Activated T-helper 17 cell treated with anti-CD3 and anti-CD28 coated beads, Interleukin-2, amount 50 U/mL, for 72 hours (primary cell): ENCODE data around the gene SPC25. TPM values are rescaled to one million over a fixed set of nuclear protein-coding genes. Genes with fewer than 3 reads are reported as not detected.
"Not testable (repeated sequence)": the region's sequence is repeated elsewhere in the genome, so short reads cannot be mapped to it uniquely, and the experiment has no call there.

Experiments
- ATAC-seq: fragments of 150-1000 bp; cut with Tn5 transposase; replicated peaks from 2 replicates; pipeline ENCODE4 v1.10.0; 2021; ENCODE audit warnings: mild to moderate bottlenecking, moderate library complexity
- H3K27ac Mint-ChIP-seq: one replicate; pipeline ENCODE4 v1.8.0; 2022; ENCODE audit warnings: mixed read lengths
- H3K27me3 Mint-ChIP-seq: one replicate; pipeline ENCODE4 v1.8.0; 2022; ENCODE audit warnings: mixed read lengths
- H3K36me3 Mint-ChIP-seq: one replicate; pipeline ENCODE4 v1.8.0; 2022; ENCODE audit warnings: low read depth, mild to moderate bottlenecking, mixed read lengths
- H3K4me1 Mint-ChIP-seq: one replicate; pipeline ENCODE4 v1.8.0; 2022; ENCODE audit warnings: mixed read lengths
- H3K4me3 Mint-ChIP-seq: one replicate; pipeline ENCODE4 v1.8.0; 2022; ENCODE audit warnings: mild to moderate bottlenecking, mixed read lengths
- H3K9me3 Mint-ChIP-seq: one replicate; pipeline ENCODE4 v1.8.0; 2022; ENCODE audit warnings: mixed read lengths
- total RNA-seq, 2 donors: library from RNA; stranded (reverse); gene quantifications; one replicate each; pipeline ENCODE4 v1.2.3, GENCODE V29; 2022

The SPC25 gene
- total RNA-seq: 10 to 100 TPM; 29.0 to 32.8 TPM

DNA sequence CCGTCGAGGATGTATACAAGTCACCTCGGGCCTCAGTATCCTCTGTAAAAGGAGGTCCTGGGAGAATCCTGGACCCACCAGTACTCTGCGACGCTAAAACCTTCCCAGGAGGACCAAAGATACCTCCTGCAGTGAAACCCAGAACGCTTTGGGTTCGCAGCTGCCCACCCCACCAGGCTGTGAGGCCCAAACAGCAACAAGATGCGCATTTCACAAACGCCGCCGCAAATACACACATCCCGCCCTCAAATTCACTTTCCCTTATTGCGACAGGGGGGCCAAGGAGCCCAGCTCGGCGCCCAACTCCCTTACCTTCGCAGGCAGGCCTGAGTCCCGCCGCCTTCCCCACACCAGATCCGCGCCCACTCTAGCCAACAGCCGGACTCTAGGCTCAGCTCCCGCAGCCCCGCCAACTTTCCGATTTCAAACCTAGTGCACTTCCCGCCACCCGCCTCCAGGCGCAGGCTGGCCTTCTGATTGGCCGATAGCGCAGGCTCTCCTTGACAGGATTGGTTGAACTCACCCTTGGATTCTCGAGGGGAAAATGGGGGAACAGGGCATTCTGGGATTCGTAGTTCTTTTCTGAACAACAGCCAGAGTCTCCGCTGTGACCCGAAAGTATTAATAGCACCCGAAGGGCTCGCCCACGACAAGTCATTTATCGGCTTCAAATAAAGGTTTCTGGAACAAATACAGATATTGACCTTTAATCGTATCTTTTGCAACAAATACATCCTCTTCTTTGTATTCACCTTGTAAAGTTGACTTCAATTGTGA, at the start of gene SPC25:
SPC25 (minus strand) TSS at position 425 of the 777 bp plus-strand sequence. CDS start 911 bp downstream, outside the sequence.
- peak within 1 kb of the TSS; percentile 64 for H3K27ac Mint-ChIP-seq
- peaks cover 8% of the 10 kb centered on the region for H3K27me3 Mint-ChIP-seq
- no peaks in the 10 kb centered on the region for H3K9me3 Mint-ChIP-seq
- peaks cover 4% of the 10 kb centered on the region for H3K36me3 Mint-ChIP-seq
- H3K4me3 Mint-ChIP-seq: peak within 1 kb of the TSS; percentile 82
- ATAC-seq: peak; percentile 99
- peaks cover under 1% of the 10 kb centered on the region for H3K4me1 Mint-ChIP-seq

DNA sequence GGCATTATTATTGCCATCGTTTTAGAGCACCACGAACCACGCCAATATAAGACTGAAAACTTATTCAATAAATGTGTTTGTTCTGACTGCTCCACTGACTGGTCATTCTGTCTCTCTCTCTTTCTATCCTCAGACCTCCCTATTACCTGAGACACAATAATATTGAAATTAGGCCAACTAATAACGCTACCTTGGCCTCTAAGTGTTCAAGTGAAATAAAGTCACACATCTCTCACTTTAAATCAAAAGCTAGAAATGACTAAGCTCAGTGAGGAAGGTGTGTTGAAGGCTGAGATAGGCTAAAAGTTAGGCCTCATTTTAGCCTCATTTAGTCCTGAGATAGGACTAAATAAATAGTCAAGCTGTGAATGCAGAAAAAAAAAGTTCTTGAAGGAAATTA, 49.7 kb upstream of the SPC25 start:
- no peaks in the 10 kb centered on the region for H3K9me3 Mint-ChIP-seq
- H3K4me1 Mint-ChIP-seq: no peaks in the 10 kb centered on the region
- peak; percentile 69 for ATAC-seq
- no peaks in the 10 kb centered on the region for H3K36me3 Mint-ChIP-seq
- no peak overlapping the region for H3K27ac Mint-ChIP-seq
- peaks cover 3% of the 10 kb centered on the region for H3K27me3 Mint-ChIP-seq
- H3K4me3 Mint-ChIP-seq: no peak overlapping the region

DNA sequence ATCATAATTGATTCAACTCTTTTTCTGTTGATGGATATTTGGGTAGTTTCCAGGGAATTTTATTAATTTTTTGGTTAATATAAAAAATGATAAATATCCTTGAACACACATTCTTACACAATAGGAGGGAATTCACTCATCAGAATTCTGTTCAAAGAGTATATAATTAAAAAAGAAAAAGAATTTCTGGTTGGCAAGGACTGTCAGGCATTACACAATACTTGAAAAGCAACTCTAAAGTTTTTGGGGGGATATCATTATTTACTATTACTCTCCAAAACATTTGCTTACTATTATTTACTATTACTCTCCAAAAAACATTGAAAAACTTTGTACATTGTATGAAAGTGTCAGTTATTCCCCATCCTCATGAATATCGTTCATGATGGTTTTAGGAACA, 48.8 kb upstream of the SPC25 start:
- ATAC-seq: no peak
- no peaks in the 10 kb centered on the region for H3K4me1 Mint-ChIP-seq
- no peaks in the 10 kb centered on the region for H3K36me3 Mint-ChIP-seq
- no peak overlapping the region for H3K27ac Mint-ChIP-seq
- no peaks in the 10 kb centered on the region for H3K9me3 Mint-ChIP-seq
- H3K4me3 Mint-ChIP-seq: no peak overlapping the region
- H3K27me3 Mint-ChIP-seq: peaks cover 3% of the 10 kb centered on the region

- H3K4me3 Mint-ChIP-seq: no peak overlapping the region
- H3K27me3 Mint-ChIP-seq: peaks cover 3% of the 10 kb centered on the region
- no peak for ATAC-seq
- H3K4me1 Mint-ChIP-seq: no peaks in the 10 kb centered on the region
- no peaks in the 10 kb centered on the region for H3K36me3 Mint-ChIP-seq
- no peak overlapping the region for H3K27ac Mint-ChIP-seq
- no peaks in the 10 kb centered on the region for H3K9me3 Mint-ChIP-seq
Measured at GRCh38 chr2:168935810-168936581, 45.8 kb upstream of the SPC25 start.

DNA sequence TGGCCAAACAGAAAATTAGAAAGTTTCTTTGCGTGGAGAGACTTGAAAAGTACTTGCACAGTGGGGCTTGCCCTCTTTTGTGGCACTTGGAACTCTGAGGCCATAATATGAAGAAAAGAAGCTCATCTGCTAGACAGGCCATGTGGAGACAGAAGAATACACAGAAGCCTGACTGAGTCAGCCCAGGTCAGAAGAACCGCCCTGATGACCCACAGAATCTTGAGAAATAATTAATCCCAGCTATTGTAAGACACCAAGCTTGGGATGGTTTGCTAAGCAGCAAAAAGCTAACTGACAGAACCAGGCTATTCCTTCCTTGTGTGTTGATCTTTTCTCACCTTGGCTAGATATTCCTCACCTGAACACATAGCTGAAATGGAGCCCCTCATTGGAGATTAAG, 44.6 kb upstream of the SPC25 start:
- no peak for ATAC-seq
- H3K4me1 Mint-ChIP-seq: no peaks in the 10 kb centered on the region
- no peak overlapping the region for H3K27ac Mint-ChIP-seq
- H3K27me3 Mint-ChIP-seq: peaks cover 3% of the 10 kb centered on the region
- no peak overlapping the region for H3K4me3 Mint-ChIP-seq
- H3K9me3 Mint-ChIP-seq: no peaks in the 10 kb centered on the region
- no peaks in the 10 kb centered on the region for H3K36me3 Mint-ChIP-seq

DNA sequence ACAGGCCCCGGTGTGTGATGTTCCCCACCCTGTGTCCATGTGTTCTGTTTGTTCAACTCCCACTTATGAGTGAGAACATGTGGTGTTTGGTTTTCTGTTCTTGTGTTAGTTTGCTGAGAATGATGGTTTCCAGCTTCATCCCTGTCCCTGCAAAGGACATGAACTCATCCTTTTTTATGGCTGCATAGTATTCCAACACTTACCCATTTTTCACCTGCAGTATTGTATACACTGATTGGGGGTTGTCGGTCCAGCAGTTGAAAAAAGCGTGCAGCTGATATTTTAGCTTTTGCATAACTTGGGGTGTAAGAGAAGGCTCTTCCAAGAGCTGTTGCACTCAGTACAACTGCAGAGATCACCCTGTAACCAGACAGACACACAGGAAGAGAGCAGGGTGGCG, 41.9 kb upstream of the SPC25 start:
- not testable (repeated sequence) for H3K4me3 Mint-ChIP-seq, H3K27me3 Mint-ChIP-seq, H3K36me3 Mint-ChIP-seq, H3K27ac Mint-ChIP-seq, H3K9me3 Mint-ChIP-seq, ATAC-seq, H3K4me1 Mint-ChIP-seq

DNA sequence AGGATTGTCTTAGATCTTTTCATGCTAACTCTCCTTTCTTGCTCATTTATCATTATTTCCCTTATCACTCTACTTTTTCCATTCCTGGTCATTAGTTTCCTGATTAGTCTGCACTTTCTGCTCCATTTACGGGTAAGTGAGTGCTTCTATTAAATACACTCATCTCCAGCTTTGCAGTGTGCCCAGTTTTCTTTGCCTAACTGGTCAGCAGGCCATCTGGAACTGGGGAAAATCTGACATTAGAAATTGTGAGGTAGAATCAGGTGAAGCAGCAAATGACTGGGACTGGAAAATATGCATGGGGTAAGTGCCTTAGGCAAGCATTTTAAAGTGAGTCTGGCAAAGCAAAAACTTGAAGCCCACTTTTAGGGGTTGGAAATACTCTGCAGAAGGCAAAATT, 40.0 kb upstream of the SPC25 start:
- Mint-ChIP-seq H3K9me3 (no peaks in the 10 kb centered on the region), H3K27me3 (peaks cover 12% of the 10 kb centered on the region), H3K4me1 (no peaks in the 10 kb centered on the region), H3K4me3 (no peak overlapping the region), H3K27ac (no peak overlapping the region), H3K36me3 (no peaks in the 10 kb centered on the region)
- no peak for ATAC-seq

GRCh38 chr2:168929031-168929430, 38.8 kb upstream of the SPC25 start:
- H3K27ac Mint-ChIP-seq: no peak overlapping the region
- H3K4me1 Mint-ChIP-seq: no peaks in the 10 kb centered on the region
- H3K27me3 Mint-ChIP-seq: peaks cover 13% of the 10 kb centered on the region
- no peaks in the 10 kb centered on the region for H3K36me3 Mint-ChIP-seq
- H3K4me3 Mint-ChIP-seq: no peak overlapping the region
- no peak for ATAC-seq
- no peaks in the 10 kb centered on the region for H3K9me3 Mint-ChIP-seq

- Mint-ChIP-seq H3K27me3 (peaks cover 17% of the 10 kb centered on the region), H3K4me3 (no peak overlapping the region), H3K27ac (no peak overlapping the region), H3K9me3 (no peaks in the 10 kb centered on the region), H3K36me3 (no peaks in the 10 kb centered on the region), H3K4me1 (no peaks in the 10 kb centered on the region)
- no peak for ATAC-seq
Measured at GRCh38 chr2:168928113-168928831, 38.0 kb upstream of the SPC25 start.

DNA sequence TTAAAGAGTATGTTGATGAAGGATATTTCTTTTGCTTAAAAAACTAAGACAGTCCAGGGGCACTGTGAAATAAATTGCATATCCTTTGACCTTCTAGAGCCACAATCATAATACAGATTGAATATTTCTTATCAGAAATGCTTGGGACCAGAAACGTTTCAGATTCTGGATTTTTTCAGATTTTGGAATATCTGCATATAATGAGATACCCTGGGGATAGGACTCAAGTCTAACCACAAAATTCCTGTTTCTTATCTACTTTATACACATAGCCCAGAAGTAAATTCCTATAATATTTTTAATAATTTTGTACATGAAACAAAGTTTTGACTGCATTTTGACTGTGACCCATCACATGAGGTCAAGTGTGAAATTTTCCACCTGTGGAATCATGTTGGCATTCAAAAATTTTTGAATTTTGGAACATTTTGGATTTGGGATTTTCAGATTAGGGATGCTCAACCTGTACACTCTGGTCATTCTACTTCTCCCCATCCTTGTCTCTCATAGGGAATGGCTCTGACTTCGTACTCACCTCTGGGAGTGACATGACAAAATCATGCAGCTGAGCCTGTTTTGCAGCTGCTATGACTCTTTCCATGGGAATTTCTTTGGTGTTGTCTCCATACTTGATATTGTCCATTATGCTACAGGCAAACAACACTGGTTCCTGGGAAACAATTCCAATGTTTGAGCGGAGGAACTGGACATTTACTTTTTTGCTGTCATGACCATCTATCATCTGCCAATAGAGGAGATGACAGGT, 36.6 kb upstream of the SPC25 start:
- no peak overlapping the region for H3K4me3 Mint-ChIP-seq

GRCh38 chr2:168920504-168921157, 30.4 kb upstream of the SPC25 start:
- H3K27ac Mint-ChIP-seq: no peak overlapping the region
- H3K36me3 Mint-ChIP-seq: no peaks in the 10 kb centered on the region
- no peak for ATAC-seq
- H3K27me3 Mint-ChIP-seq: peaks cover 11% of the 10 kb centered on the region
- no peaks in the 10 kb centered on the region for H3K9me3 Mint-ChIP-seq
- peaks cover 5% of the 10 kb centered on the region for H3K4me1 Mint-ChIP-seq
- H3K4me3 Mint-ChIP-seq: no peak overlapping the region

More for the DNA sequence above, 36.6 kb upstream of the SPC25 start:
- H3K4me1 Mint-ChIP-seq: no peaks in the 10 kb centered on the region
- ATAC-seq: no peak
- no peak overlapping the region for H3K27ac Mint-ChIP-seq
- peaks cover 20% of the 10 kb centered on the region for H3K27me3 Mint-ChIP-seq
- no peaks in the 10 kb centered on the region for H3K9me3 Mint-ChIP-seq
- H3K36me3 Mint-ChIP-seq: no peaks in the 10 kb centered on the region

DNA sequence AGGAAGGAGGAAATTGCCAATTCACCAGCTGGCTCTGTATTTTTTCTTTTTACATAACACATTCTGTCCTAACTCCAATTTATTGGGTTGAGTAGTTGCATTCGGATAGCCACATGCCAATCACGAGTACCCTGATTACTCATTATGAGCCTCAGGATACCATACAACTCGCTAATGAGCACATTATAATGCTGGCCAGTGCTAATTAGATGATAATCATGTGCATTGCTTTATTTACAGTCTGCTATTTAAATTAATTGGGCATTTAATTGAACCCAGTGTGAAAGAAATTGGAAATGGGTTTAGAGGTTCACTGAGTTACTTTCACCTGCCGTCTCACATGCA, 26.1 kb upstream of the SPC25 start:
- Mint-ChIP-seq H3K27me3 (peaks cover 15% of the 10 kb centered on the region), H3K4me1 (peaks cover 5% of the 10 kb centered on the region), H3K27ac (no peak overlapping the region), H3K4me3 (no peak overlapping the region), H3K9me3 (peaks cover 4% of the 10 kb centered on the region), H3K36me3 (no peaks in the 10 kb centered on the region)
- peak; percentile 11 for ATAC-seq

DNA sequence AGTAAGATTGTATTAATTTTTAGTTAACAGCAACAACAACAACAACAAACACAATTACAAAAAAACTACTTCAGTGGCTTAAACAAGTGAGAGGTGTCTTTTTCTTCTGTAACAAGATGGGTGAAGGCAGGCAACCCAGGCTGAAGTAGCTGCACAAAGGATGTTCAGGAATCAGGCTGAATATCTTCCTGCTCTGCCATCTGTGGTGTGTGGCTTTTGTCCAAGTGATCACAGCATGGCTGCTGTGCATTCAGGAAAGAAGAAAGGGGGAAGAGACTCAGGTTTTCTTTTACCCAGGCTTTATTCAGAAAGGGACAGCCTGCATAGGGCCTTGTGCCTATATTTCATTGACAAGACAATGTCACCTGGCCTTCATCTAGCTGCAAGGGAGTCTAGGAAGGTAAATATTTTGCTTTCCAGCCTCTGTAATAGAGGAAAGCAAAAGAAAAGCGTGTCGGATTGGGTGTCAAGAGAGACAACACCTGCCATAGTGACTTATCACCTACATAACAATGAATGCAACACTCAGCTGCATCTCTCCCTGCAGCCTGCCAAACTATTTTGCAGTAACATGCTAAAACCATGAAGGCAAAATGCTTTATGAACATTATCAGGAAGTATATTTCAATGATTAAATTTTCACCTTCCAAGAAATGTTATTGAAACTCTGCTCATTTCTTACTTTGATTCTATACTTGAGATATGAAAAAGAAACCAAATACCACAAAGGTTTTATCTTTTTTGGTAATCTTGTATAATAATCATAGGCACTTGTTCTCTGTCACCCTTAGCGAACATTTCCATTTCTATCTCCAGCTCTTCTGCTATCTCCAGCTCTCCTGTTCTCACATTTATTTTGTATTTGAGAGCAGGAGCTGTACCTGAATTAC, 25.5 kb upstream of the SPC25 start:
- Mint-ChIP-seq H3K4me3 (no peak overlapping the region), H3K9me3 (peaks cover 4% of the 10 kb centered on the region), H3K27ac (no peak overlapping the region), H3K4me1 (peaks cover 5% of the 10 kb centered on the region), H3K36me3 (no peaks in the 10 kb centered on the region), H3K27me3 (peaks cover 15% of the 10 kb centered on the region)
- peak; percentile 74 for ATAC-seq
